ENCODE measurements around the gene C1QTNF5.

Gene C1QTNF5

DNA sequence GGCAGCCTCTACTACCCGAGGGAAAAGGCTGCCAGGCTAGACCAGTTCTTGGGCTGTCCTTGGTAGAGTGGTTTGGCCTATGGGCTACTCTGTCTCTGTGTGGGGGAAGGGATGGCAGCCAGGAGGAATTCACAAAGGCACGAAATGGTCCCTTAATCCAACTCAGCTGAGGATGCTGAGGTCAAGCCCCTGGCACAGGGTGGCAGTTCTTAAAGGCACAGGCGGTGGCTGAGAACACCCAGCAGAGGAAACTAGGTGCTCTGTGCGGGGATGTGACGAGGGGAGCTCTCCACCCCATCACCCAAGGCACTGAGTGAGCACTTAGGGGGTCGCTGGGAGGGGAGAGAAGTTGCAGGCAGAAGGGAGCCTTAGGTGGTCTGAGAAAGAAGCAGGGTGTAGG lies 5.9 kb upstream of the C1QTNF5 start, which contains the start of gene MFRP (continued):
- TF ChIP-seq ZNF366 (tag by site-specific recombination; conservative IDR thresholded peaks at IDR 0.05) (no peak), ZNF473 (tag by site-specific recombination; IDR thresholded peaks at IDR 0.05) (no peak)

GRCh38 chr11:119345685-119346084 lies 5.0 kb upstream of the C1QTNF5 start:
- POLR2A ChIA-PET: no interaction called here

More at GRCh38 chr11:119345685-119346084, 5.0 kb upstream of the C1QTNF5 start:
- CTCF ChIA-PET: interaction anchor here (0.6 to 1.4 kb wide), 3 partner anchors 15 to 129 kb away, joined by 3 to 5 read pairs (median 3); partner anchors contain the start of gene MCAM
- TF ChIP-seq ZSCAN23 (tag by site-specific recombination; IDR thresholded peaks at IDR 0.05) (no peak), ZFP69B (tag by site-specific recombination; IDR thresholded peaks at IDR 0.05) (no peak), PRDM1 (tag by site-specific recombination; IDR thresholded peaks at IDR 0.05) (no peak), ZNF510 (tag by site-specific recombination; IDR thresholded peaks at IDR 0.05; ENCODE audit: insufficient replicate concordance) (no peak), REPIN1 (tag by site-specific recombination; IDR thresholded peaks at IDR 0.05; ENCODE audit: low read depth) (no peak), ZNF398 (tag by site-specific recombination; IDR thresholded peaks at IDR 0.05) (no peak), EGR2 (tag by site-specific recombination; IDR thresholded peaks at IDR 0.05; ENCODE audit: low read depth) (no peak), ZNF416 (tag by site-specific recombination; IDR thresholded peaks at IDR 0.05) (no peak), PRDM2 (tag by site-specific recombination; IDR thresholded peaks at IDR 0.05; ENCODE audit: borderline replicate concordance) (no peak), ZNF133 (tag by site-specific recombination; IDR thresholded peaks at IDR 0.05) (no peak), ZNF747 (tag by site-specific recombination; IDR thresholded peaks at IDR 0.05) (no peak), ZNF596 (tag by site-specific recombination; IDR thresholded peaks at IDR 0.05) (no peak), ZNF76 (tag by site-specific recombination; IDR thresholded peaks at IDR 0.05; ENCODE audit: borderline replicate concordance, low read depth) (no peak), INSM2 (tag by site-specific recombination; IDR thresholded peaks at IDR 0.05) (no peak), ZNF10 (tag by site-specific recombination; IDR thresholded peaks at IDR 0.05) (no peak), ZNF302 (tag by site-specific recombination; IDR thresholded peaks at IDR 0.05; ENCODE audit: low read depth) (no peak)
- TF ChIP-seq, protein P1, sequence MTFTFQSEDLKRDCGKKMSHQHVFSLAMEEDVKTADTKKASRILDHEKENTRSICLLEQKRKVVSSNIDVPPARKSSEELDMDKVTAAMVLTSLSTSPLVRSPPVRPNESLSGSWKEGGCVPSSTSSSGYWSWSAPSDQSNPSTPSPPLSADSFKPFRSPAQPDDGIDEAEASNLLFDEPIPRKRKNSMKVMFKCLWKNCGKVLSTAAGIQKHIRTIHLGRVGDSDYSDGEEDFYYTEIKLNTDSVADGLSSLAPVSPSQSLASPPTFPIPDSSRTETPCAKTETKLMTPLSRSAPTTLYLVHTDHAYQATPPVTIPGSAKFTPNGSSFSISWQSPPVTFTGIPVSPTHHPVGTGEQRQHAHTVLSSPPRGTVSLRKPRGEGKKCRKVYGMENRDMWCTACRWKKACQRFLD (tag by site-specific recombination; IDR thresholded peaks at IDR 0.05): no peak
- TF ChIP-seq, protein P2, sequence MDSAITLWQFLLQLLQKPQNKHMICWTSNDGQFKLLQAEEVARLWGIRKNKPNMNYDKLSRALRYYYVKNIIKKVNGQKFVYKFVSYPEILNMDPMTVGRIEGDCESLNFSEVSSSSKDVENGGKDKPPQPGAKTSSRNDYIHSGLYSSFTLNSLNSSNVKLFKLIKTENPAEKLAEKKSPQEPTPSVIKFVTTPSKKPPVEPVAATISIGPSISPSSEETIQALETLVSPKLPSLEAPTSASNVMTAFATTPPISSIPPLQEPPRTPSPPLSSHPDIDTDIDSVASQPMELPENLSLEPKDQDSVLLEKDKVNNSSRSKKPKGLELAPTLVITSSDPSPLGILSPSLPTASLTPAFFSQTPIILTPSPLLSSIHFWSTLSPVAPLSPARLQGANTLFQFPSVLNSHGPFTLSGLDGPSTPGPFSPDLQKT (IDR thresholded peaks at IDR 0.05; ENCODE audit: borderline replicate concordance, low read depth, low read length): no peak
- Histone ChIP-seq H3K27ac (ENCODE audit: extremely low read depth, low read depth, low read length) (no peak overlapping the region), H3K4me1 (ENCODE audit: control insufficient read depth, insufficient read depth, low read length) (no peaks in the 10 kb centered on the region), H3K4me3 (ENCODE audit: low read depth, low read length) (no peak overlapping the region), H3K36me3 (ENCODE audit: control insufficient read depth in 2 of 2, insufficient read depth in 1 of 2, low read length in 2 of 2) (no peaks in the 10 kb centered on the region), H3K9me3 (ENCODE audit: control insufficient read depth, insufficient read depth, low read depth, low read length) (no peaks in the 10 kb centered on the region)
